ENCODE data around the gene INPP5A. TPM values are rescaled to one million over a fixed set of nuclear protein-coding genes. Genes with fewer than 3 reads are reported as not detected.

The INPP5A gene
- total and polyA plus RNA-seq, 11 donors = 38.6 to 179 (median 102) TPM

GRCh38 chr10:132743925-132744490 lies 206.4 kb downstream of the INPP5A start:
- Histone ChIP-seq H3K36me3 (peaks cover 0 to 28% (median 0%) of the 10 kb centered on the region in 9 donors), H3K27me3 (no peaks in the 10 kb centered on the region), H3K9me3 (no peaks in the 10 kb centered on the region), H3K4me3 (no peak overlapping the region), H3K27ac (no peak overlapping the region), H3K4me1 (peaks cover 0 to 1% (median 0%) of the 10 kb centered on the region in 12 donors)
- 91 to 96% (median 92%) methylated on average over 13 to 18 of the region's 18 CpGs for WGBS, 4 donors
- intact Hi-C loops (cut with DNase I) = no loop called here
- TF ChIP-seq CTCF (IDR thresholded peaks at IDR 0.05) (no peak), POLR2A (IDR thresholded peaks at IDR 0.05) (no peak)
- ATAC-seq (no peak), DNase-seq (no peak)

- Histone ChIP-seq H3K4me1 (no peaks in the 10 kb centered on the region), H3K36me3 (peaks cover 0 to 33% (median 6%) of the 10 kb centered on the region in 9 donors), H3K4me3 (no peak overlapping the region), H3K27me3 (no peaks in the 10 kb centered on the region), H3K9me3 (no peaks in the 10 kb centered on the region), H3K27ac (no peak overlapping the region)
- DNase-seq (no peak), ATAC-seq (no peak)
- 95 to 97% (median 97%) methylated on average over 4 to 19 of the region's 19 CpGs for WGBS, 4 donors
- TF ChIP-seq CTCF (IDR thresholded peaks at IDR 0.05) (no peak), POLR2A (IDR thresholded peaks at IDR 0.05) (no peak)
- intact Hi-C loops (cut with DNase I) = no loop called here
Observed at GRCh38 chr10:132744839-132745238, 207.3 kb downstream of the INPP5A start.

GRCh38 chr10:132745511-132745910 lies 207.9 kb downstream of the INPP5A start:
- Histone ChIP-seq H3K9me3 (no peaks in the 10 kb centered on the region), H3K27me3 (no peaks in the 10 kb centered on the region), H3K36me3 (peaks cover 0 to 40% (median 12%) of the 10 kb centered on the region in 9 donors), H3K27ac (no peak overlapping the region), H3K4me3 (no peak overlapping the region), H3K4me1 (no peaks in the 10 kb centered on the region)
- TF ChIP-seq POLR2A (IDR thresholded peaks at IDR 0.05) (no peak), CTCF (IDR thresholded peaks at IDR 0.05) (no peak)
- ATAC-seq = no peak
- 93 to 100% (median 97%) methylated on average over 4 to 17 of the region's 17 CpGs for WGBS, 4 donors
- intact Hi-C loops (cut with DNase I) = no loop called here
- DNase-seq = no peak

GRCh38 chr10:132745971-132746370 lies 208.4 kb downstream of the INPP5A start:
- Histone ChIP-seq H3K4me3 (no peak overlapping the region), H3K36me3 (peaks cover 0 to 41% (median 14%) of the 10 kb centered on the region in 9 donors), H3K9me3 (no peaks in the 10 kb centered on the region), H3K27ac (no peak overlapping the region), H3K4me1 (no peaks in the 10 kb centered on the region), H3K27me3 (no peaks in the 10 kb centered on the region)
- DNase-seq = no peak
- intact Hi-C loops (cut with DNase I) = no loop called here
- no peak for ATAC-seq
- WGBS, 4 donors = 94 to 100% (median 95%) methylated on average over 12 to 13 of the region's 13 CpGs
- TF ChIP-seq POLR2A (IDR thresholded peaks at IDR 0.05) = no peak
- no peak for TF ChIP-seq CTCF (IDR thresholded peaks at IDR 0.05)
